Muscle layer of colon (tissue), 2 donors: ENCODE measurements around the gene CPPED1.

ENCODE experiments used
- H3K27ac ChIP-seq: one replicate; pipeline ENCODE4 v1.7.0; 2013; ENCODE audit warnings: low read depth, mild to moderate bottlenecking, low read length, moderate library complexity
- H3K27me3 ChIP-seq, 2 donors: one replicate each; pipeline ENCODE4 v1.7.0; 2013; ENCODE audit warnings: low read length in 2 of 2, mild to moderate bottlenecking in 2 of 2; ENCODE audit not compliant: insufficient read depth in 2 of 2, control insufficient read depth in 1 of 2
- H3K36me3 ChIP-seq: one replicate; pipeline ENCODE4 v1.7.0; 2013; ENCODE audit warnings: mild to moderate bottlenecking, low read length; ENCODE audit not compliant: insufficient read depth
- H3K4me1 ChIP-seq: one replicate; pipeline ENCODE4 v1.7.0; 2013; ENCODE audit warnings: mild to moderate bottlenecking, low read length; ENCODE audit not compliant: insufficient read depth
- H3K4me3 ChIP-seq, 2 donors: one replicate each; pipeline ENCODE4 v1.7.0; 2013; ENCODE audit warnings: low read length in 2 of 2, low read depth in 1 of 2, mild to moderate bottlenecking in 1 of 2, moderate library complexity in 1 of 2
- H3K9ac ChIP-seq: one replicate; pipeline ENCODE4 v1.7.0; 2013; ENCODE audit warnings: low read length
- H3K9me3 ChIP-seq: one replicate; pipeline ENCODE4 v1.7.0; 2013; ENCODE audit warnings: mild to moderate bottlenecking, low read length
- donor health status: abdominal sarcoma.
- donor health status: Adenocarcinoma of cecum.

Gene CPPED1

DNA sequence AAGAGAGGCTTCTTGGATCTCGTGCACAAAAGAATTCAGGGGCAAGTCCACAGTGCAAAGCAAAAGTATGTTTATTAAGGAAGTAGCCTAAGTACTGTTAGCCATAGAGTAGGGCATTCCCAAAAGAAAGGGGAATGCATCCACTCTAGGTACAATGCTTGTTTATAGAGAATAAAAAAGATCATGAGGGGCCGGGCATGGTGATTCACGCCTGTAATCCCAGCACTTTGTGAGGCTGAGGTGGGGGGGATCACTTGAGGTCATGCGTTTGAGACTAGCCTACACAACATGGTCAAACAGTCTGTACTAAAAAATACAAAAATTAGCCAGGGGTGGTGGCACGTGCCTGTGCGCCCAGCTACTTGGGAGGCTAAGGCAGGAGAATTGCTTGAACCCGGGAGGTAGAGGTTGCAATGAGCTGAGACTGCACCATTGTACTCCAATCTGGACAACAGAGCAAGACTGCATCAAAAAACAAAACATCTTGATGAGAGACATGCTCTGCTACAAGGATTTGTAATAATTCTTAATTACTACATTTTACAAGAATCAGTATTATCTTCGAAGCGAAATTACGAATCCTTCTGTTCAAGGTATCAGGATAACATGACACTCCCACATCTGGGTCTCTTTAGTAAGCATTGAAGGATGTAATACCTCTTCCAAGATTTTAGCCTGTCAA lies 191.6 kb downstream of the CPPED1 start:
- Histone ChIP-seq H3K27ac (no peak overlapping the region), H3K9ac (no peak overlapping the region), H3K4me3 (no peak overlapping the region), H3K4me1 (no peaks in the 10 kb centered on the region), H3K36me3 (no peaks in the 10 kb centered on the region), H3K27me3 (no peaks in the 10 kb centered on the region), H3K9me3 (no peaks in the 10 kb centered on the region)

DNA sequence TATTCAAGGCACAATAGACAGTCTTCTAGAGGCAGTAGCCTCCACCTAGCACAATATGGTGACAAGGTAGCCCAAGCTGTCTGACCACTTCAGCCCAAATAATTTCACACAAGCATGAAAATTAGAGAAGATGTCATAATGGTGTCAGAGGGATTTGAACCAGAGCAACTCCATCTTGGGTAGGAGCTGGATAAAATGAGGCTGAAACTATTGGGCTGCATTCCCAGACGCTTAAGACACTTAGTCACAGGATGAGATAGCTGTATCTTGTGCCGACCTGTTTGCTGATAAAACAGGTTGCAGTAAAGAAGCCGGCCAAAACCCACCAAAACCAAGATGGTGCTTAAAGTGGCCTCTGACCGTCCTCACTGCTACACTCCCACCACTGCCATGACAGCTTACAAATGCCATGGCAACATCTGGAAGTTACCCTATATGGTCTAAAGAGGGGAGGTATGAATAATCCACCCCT lies 192.6 kb downstream of the CPPED1 start:
- Histone ChIP-seq H3K27ac (no peak overlapping the region), H3K4me3 (no peak overlapping the region), H3K27me3 (no peaks in the 10 kb centered on the region), H3K4me1 (no peaks in the 10 kb centered on the region), H3K9ac (no peak overlapping the region), H3K36me3 (no peaks in the 10 kb centered on the region), H3K9me3 (no peaks in the 10 kb centered on the region)

DNA sequence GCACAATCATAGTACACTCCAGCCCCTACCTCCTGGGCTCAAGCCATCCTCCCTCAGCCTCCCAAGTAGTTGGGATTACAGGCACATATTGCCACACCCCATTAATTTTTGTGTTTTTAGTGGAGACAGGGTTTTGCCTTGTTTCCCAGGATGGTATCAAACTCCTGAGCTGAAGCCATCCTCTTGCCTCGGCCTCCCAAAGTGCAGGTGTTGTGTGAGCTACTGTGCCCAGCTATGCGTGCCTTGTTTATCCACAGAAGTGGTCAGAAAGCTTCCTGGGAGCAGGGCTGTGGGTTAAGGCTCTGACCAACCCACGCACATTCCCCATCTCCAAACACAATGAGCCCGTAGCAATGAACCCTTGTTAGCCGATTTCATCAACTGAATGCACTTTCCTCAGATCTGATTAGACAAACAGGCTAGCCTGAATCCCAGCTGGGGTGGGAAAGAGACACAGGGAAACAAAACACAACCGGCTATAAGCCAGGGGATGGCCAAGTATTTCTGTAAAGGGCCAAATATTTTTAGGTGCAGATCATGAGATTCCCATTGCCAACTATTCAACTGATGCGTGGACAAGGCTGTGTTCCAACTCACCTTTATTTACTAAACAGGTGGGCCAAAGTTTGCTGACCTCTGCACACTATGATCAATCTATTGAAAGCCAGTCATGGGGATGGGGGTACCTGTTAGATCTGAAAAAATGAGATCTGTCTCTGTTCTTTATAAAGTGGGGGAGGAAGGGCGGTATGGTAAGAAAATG lies 193.6 kb downstream of the CPPED1 start:
- H3K4me3 ChIP-seq = no peak overlapping the region
- no peaks in the 10 kb centered on the region for H3K27me3 ChIP-seq
- no peak overlapping the region for H3K9ac ChIP-seq
- no peaks in the 10 kb centered on the region for H3K36me3 ChIP-seq
- H3K4me1 ChIP-seq = no peaks in the 10 kb centered on the region
- no peak overlapping the region for H3K27ac ChIP-seq
- no peaks in the 10 kb centered on the region for H3K9me3 ChIP-seq
